DND-41 (cell line): ENCODE measurements around the gene BICDL1.

Experiments
- CTCF ChIP-seq: IDR thresholded peaks from 2 replicates; pipeline ENCODE4 v1.5.1; 2012; ENCODE audit warnings: borderline replicate concordance, low read length, moderate library complexity, mild to moderate bottlenecking; ENCODE audit not compliant: poor library complexity, severe bottlenecking; ENCODE audit errors: extremely low read depth
- EZH2 ChIP-seq: IDR thresholded peaks from 3 replicates; pipeline ENCODE4 v1.6.1; 2012; ENCODE audit warnings: borderline replicate concordance, low read depth, mild to moderate bottlenecking, moderate library complexity, low read length, inconsistent platforms; ENCODE audit not compliant: severe bottlenecking

DNA sequence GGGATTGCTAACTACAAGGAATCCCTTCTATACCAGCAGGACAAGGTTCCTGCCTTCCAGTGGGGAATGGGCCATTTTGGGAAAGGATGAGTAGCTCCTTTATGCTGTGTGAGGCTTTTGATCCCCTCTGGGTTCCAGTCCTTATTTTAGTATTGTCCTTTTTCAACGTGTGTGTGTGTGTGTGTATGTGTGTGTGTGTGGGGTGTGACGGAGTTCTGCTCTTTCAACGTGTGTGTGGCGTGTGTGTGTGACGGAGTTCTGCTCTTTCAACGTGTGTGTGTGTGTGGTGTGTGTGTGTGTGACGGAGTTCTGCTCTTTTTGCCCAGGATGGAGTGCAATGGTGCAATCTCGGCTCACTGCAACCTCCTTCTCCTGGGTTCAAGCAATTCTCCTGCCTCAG, 100.1 kb downstream of the BICDL1 start:
- TF ChIP-seq CTCF = no peak
- no peak for TF ChIP-seq EZH2
